ENCODE results near the gene CASQ2. TPM values are rescaled to one million over a fixed set of nuclear protein-coding genes. Genes with fewer than 3 reads are reported as not detected.

Gene CASQ2
- total and polyA plus RNA-seq, 2 of the 4 experiments (the other 2 are of a cell fraction) = not detected

- no peak overlapping the region for H3K23ac ChIP-seq (ENCODE audit: low read depth, low read length)
- no peak overlapping the region for H2AFZ ChIP-seq (replicated peaks; ENCODE audit: low read length, poor library complexity)
- no peak overlapping the region for H2BK15ac ChIP-seq (ENCODE audit: low read depth, low read length)
- H3K14ac ChIP-seq (replicated peaks; ENCODE audit: low read depth, low read length) = no peak overlapping the region
- DNase-seq (no peak), ATAC-seq (ENCODE audit: low read depth) (no peak)
- TF ChIP-seq MAZ (IDR thresholded peaks at IDR 0.05; ENCODE audit: borderline replicate concordance, low read depth, low read length) = no peak
- TF ChIP-seq USF2 (IDR thresholded peaks at IDR 0.05; ENCODE audit: low read depth, low read length) = no peak
- no peak for TF ChIP-seq SMC3 (IDR thresholded peaks at IDR 0.05; ENCODE audit: low read depth, low read length)
- no peak for TF ChIP-seq POLR2A (IDR thresholded peaks at IDR 0.05; ENCODE audit: low read depth, low read length)
- TF ChIP-seq RFX5 (IDR thresholded peaks at IDR 0.05; ENCODE audit: low read depth, low read length) = no peak
- TF ChIP-seq MAFK (IDR thresholded peaks at IDR 0.05; ENCODE audit: low read depth, low read length) = no peak
- TF ChIP-seq BHLHE40 (IDR thresholded peaks at IDR 0.05; ENCODE audit: low read depth, low read length) = no peak
- no peak for TF ChIP-seq NFE2L2 (IDR thresholded peaks at IDR 0.05; ENCODE audit: low read depth, low read length)
- TF ChIP-seq CHD1 (IDR thresholded peaks at IDR 0.05; ENCODE audit: low read depth, low read length) = no peak
- TF ChIP-seq FOS (IDR thresholded peaks at IDR 0.05; ENCODE audit: low read depth, low read length) = no peak
- TF ChIP-seq, protein P1, sequence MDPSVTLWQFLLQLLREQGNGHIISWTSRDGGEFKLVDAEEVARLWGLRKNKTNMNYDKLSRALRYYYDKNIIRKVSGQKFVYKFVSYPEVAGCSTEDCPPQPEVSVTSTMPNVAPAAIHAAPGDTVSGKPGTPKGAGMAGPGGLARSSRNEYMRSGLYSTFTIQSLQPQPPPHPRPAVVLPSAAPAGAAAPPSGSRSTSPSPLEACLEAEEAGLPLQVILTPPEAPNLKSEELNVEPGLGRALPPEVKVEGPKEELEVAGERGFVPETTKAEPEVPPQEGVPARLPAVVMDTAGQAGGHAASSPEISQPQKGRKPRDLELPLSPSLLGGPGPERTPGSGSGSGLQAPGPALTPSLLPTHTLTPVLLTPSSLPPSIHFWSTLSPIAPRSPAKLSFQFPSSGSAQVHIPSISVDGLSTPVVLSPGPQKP (IDR thresholded peaks at IDR 0.05; ENCODE audit: borderline replicate concordance, low read depth, low read length) = no peak
- TF ChIP-seq, protein P2, sequence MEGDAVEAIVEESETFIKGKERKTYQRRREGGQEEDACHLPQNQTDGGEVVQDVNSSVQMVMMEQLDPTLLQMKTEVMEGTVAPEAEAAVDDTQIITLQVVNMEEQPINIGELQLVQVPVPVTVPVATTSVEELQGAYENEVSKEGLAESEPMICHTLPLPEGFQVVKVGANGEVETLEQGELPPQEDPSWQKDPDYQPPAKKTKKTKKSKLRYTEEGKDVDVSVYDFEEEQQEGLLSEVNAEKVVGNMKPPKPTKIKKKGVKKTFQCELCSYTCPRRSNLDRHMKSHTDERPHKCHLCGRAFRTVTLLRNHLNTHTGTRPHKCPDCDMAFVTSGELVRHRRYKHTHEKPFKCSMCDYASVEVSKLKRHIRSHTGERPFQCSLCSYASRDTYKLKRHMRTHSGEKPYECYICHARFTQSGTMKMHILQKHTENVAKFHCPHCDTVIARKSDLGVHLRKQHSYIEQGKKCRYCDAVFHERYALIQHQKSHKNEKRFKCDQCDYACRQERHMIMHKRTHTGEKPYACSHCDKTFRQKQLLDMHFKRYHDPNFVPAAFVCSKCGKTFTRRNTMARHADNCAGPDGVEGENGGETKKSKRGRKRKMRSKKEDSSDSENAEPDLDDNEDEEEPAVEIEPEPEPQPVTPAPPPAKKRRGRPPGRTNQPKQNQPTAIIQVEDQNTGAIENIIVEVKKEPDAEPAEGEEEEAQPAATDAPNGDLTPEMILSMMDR (conservative IDR thresholded peaks at IDR 0.05; ENCODE audit: low read depth, low read length) = no peak
- no peak overlapping the region for H3K4ac ChIP-seq (ENCODE audit: low read depth, low read length)
- H4K5ac ChIP-seq (ENCODE audit: low read depth, low read length) = no peak overlapping the region
- no TSS peak for BruUV-seq (replicated peaks)
- H3K79me1 ChIP-seq (ENCODE audit: low read depth in 1 of 2, low read length in 2 of 2) = peaks cover 18 to 59% of the 10 kb centered on the region in 2 experiments
- no peaks in the 10 kb centered on the region; the same call in 1 of the 2 replicates for H3K36me3 ChIP-seq (ENCODE audit: control insufficient read depth, insufficient read depth, low read length)
- WGBS, 2 experiments (ENCODE audit: extremely low coverage in 2 of 2, insufficient read length in 1 of 2) = 100% methylated on average over 1 of the region's 3 CpGs; no CpG with 5 or more reads in 1 of the 2 experiments
- H4K20me1 ChIP-seq (ENCODE audit: insufficient read depth, low read length) = peaks cover 6% of the 10 kb centered on the region; the same call in 1 of the 2 replicates
- H4K8ac ChIP-seq (ENCODE audit: low read depth in 2 of 2, low read length in 2 of 2) = no peak overlapping the region
- H3K9me1 ChIP-seq (ENCODE audit: insufficient read depth, low read length) = peaks cover 20% of the 10 kb centered on the region
- intact Hi-C loops (cut with micrococcal nuclease) = no loop called here
- H3K56ac ChIP-seq (ENCODE audit: extremely low read depth, insufficient read depth, low read length) = no peak overlapping the region
- H2AK5ac ChIP-seq (ENCODE audit: low read depth, low read length) = no peak overlapping the region
- in situ Hi-C loops (cut with MboI; ENCODE audit: low sequenced_read_pairs) = no loop called here
- no peak overlapping the region for H2AK9ac ChIP-seq (replicated peaks; ENCODE audit: low read depth, low read length, poor library complexity)
- no peak overlapping the region for H3K18ac ChIP-seq (ENCODE audit: low read depth, low read length)
- H3K27ac ChIP-seq (ENCODE audit: insufficient read depth, low read length) = no peak overlapping the region
- CTCF ChIA-PET = no interaction called here
- POLR2A ChIA-PET (ENCODE audit: unreplicated experiment) = no interaction called here
- no peak overlapping the region for H3K9ac ChIP-seq (ENCODE audit: low read depth, low read length)
- no peak overlapping the region for H2BK120ac ChIP-seq (ENCODE audit: low read depth, low read length)
- H3K27me3 ChIP-seq (ENCODE audit: control insufficient read depth, insufficient read depth, low read length) = no peaks in the 10 kb centered on the region
- no peaks in the 10 kb centered on the region for H3K9me3 ChIP-seq (ENCODE audit: control insufficient read depth, insufficient read depth, low read length)
- dilution Hi-C loops (cut with HindIII; ENCODE audit: low sequenced_read_pairs, unreplicated experiment) = no loop called here
- no peak overlapping the region for H4K91ac ChIP-seq (ENCODE audit: insufficient read depth, low read depth, low read length)
- no peak overlapping the region for H3K4me2 ChIP-seq (ENCODE audit: low read depth, low read length)
- H2BK5ac ChIP-seq (ENCODE audit: low read depth, low read length, poor library complexity, severe bottlenecking) = no peak overlapping the region
- H3K4me1 ChIP-seq (ENCODE audit: control insufficient read depth, insufficient read depth, low read length) = peaks cover 15% of the 10 kb centered on the region
- no peak overlapping the region for H2BK20ac ChIP-seq (ENCODE audit: low read depth, low read length)
- no peak overlapping the region for H3K4me3 ChIP-seq (ENCODE audit: insufficient read depth, low read depth, low read length)
These were observed 114.4 kb downstream of the CASQ2 start for GRCh38 chr1:115654125-115654524.

All from IMR-90 (cell line).